Tibial nerve (tissue), 4 donors: ENCODE measurements around the gene CILP2.

ENCODE experiments used
- CTCF ChIP-seq, 5 experiments: fragments of 200-600 bp in 3 of 5; fragments of 450-650 bp in 2 of 5; sonication (generic) in 3 of 5; IDR thresholded peaks; one replicate each; pipeline ENCODE4 v1.5.1; 2016 to 2019; ENCODE audit warnings: antibody characterized with exemption in 5 of 5, mild to moderate bottlenecking in 3 of 5, moderate library complexity in 2 of 5
- EP300 ChIP-seq, 2 donors: sonication (generic); formaldehyde crosslinking; IDR thresholded peaks; one replicate each; pipeline ENCODE4 v1.6.1; 2017; ENCODE audit warnings: antibody characterized with exemption in 2 of 2, mild to moderate bottlenecking in 1 of 2
- POLR2A ChIP-seq, 2 donors: fragments of 450-650 bp; IDR thresholded peaks; one replicate each; pipeline ENCODE4 v1.6.1; 2017; ENCODE audit warnings: antibody characterized with exemption in 2 of 2, mild to moderate bottlenecking in 2 of 2, moderate library complexity in 2 of 2

GRCh38 chr19:19570571-19570970 lies 32.5 kb downstream of the CILP2 start:
- no peak for TF ChIP-seq POLR2A (IDR thresholded peaks at IDR 0.05)
- TF ChIP-seq CTCF (IDR thresholded peaks at IDR 0.05), result no peak
- TF ChIP-seq EP300 (IDR thresholded peaks at IDR 0.05), result no peak
